Activated naive CD4-positive, alpha-beta T cell treated with Interleukin-2 at 50 U/mL for 16 hours (primary cell): ENCODE data around the gene LACRT.

Experiments
- DNase-seq: peaks from one replicate; pipeline ENCODE4 v3.0.0-alpha.2; 2020

Gene LACRT

DNA sequence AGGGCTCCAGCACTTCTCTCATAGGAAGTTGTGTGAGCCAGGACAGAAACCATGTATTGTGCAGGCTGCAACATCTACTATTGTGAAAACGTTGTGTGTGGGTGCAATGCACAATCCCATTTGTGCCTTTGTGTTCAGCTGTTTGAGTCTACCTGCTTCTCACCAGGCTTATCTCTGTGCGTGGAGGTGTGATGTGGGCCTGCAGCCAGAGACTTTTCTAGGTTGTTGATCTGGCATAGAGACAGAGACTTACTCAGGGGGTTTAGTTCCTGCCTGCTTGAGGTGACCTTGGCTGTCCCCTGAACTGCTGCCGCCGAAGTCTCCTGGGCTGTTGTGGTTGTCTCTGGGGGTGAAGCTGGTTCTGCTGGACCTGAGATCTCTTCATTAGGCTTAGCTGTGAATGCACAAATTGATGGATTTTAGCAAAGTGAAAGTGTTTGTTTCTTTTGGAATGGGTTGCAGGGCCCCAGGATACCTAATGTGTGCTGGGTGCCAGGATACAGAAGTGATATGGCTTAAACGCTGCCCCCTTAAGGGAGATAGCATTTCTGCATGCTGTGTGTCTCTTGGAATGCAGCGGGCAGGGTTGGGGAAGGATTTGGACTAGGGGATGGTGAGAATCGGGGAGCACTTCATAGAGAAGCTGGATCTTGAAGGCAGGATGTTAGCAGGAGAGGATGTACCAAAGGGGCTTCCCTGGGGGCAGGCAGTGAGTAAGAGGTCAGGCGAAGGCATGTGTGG lies 2.5 kb downstream of the LACRT start:
- DNase-seq = no peak

DNA sequence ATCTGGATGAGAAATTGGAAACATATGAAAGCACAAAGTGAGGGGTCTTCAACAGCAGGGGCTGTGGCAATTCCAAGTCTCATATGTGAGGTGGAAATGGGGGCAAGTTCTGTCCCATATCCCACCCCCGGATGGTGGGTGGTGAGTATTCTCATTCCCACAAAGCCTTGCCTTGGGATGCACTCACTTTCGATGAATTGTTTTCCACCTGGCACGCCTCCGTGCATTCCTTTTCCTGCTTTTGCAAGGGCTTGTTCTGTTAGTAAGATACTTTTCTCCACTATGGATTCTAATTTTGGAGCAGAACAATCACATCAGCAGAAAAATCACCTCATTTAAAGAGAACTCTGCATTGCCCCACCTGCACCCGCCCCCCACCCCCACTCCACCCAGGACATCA lies 3.1 kb downstream of the LACRT start:
- DNase-seq = no peak

DNA sequence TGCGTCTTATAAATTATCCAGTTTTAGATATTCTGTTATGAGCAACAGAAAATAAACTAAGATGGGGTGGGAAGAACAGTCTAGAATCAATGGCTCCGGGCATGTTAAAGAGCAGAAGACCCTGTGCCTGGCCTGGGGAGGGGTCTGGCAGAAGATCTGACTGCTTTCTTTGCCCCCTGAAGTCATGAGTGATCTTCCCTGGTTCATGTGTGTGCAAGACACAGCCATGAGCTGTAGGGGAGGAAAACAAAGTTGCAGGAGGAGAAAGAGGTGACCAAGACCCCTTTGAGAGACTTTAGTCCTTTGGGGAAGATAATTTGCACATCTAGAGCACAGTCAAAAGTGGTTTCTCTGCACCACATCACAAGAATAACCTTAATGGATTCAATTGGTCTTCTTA lies 4.8 kb downstream of the LACRT start:
- no peak for DNase-seq

DNA sequence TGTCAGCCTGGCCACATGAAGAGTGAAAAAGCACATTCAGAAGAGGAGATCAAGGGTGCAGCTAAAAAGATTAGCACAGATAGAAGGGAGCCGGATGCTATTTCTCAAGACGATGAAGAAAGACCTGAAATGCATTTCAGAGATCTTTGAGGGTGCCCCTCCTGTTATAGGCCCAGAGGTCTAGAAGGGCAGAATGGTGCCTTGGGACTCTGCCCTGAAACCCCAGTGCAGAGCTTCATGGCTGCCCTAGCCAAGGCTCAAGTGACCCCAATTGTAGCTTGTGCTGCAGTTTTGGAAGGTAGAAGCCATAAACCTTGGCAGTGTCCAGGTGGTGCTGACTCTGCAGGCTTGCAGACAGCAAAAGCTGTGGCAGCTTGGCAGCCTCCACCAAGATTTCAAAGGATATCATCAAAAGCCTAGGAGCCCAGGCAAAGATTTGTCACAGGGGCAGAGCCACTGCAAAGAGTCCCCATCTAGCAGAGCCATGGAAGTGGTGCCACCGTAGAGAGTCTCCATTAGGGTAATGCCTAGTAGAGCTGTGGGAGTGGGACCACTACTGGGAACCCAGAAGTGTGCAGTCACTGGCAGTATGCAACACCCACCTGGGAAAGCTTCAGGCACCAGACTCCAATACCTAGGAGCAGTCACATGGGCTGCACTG lies 6.4 kb downstream of the LACRT start:
- DNase-seq = no peak

DNA sequence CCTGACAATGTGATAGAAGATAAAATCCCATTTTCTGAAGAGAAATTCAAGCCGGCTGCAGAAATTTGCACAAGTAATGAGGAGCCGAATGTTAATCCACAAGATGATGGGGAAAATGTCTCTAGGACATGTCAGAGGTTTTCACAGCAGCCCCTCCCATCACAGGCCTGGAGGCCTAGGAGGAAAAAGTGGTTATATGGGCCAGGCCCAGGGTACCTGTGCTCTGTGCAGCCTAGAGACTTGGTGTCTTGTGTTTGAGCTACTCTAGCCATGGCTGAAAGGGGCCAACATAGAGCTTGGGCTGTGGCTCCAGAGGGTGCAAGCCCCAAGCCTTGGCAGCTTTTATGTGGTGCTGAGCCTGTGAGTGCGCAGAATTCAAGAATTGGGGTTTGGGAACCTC lies 7.4 kb downstream of the LACRT start:
- DNase-seq = no peak

DNA sequence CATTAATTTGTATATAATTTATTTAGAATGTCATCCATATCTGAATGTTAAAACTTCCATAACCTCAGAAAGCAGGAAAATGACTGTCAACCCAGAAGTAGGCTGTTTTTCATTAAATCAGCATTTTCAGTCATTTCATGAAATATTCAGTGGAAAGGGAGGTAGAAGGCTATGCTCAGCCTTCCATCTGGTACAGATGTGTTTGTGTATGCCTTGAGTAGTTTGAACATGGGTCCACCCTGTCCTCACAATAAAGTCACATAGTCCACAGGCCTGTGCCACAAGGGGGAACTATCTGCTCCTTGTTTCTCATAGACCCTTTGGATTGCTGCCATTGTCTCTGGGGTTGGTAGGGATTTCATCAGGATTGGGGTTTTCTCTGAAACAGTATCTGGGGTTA lies 9.1 kb downstream of the LACRT start:
- DNase-seq = no peak

DNA sequence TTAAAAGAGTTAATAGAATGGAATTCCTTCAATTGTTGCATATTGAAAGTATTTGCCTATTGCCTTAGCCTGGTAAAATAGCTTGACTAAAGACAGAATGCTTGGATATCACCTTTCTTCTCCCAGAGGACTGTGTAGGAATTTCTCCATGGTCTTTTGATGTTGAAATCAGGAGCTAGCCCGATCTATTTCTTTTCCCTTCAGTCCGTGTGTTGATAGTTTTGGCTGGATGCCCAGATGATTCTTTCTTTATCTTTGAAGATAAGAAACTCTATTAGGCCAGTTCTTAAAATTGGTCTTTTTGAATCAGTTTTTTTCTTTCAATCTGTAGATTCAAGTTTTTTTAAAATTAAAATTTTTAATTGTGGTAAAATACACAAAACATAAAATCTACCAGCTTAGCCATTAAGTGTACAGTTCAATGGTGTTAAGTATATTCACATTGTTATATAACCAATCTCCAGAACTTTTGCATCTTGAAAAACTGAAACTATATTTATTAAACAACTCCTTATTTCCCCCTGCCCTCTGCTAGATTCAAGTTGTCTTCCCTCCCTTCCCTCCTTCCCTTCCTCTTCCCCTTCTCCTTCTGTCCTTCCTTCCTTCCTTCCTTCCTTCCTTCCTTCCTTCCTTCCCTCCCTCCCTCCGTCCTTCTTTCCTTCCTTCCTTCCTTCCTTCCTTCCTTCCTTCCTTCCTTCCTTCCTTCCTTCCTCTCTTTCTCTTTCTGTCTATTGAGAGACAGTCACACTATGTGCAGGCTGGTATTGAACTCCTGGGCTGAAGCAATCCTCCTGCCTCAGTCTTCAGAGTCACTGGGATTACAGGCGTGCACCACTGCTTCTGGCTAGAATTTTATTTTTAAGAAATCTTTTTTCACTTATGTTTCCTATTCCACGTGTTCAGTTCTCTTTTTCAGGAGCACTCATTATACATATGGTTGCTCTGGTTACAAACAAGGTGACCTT lies 10.1 kb downstream of the LACRT start:
- DNase-seq = no peak

DNA sequence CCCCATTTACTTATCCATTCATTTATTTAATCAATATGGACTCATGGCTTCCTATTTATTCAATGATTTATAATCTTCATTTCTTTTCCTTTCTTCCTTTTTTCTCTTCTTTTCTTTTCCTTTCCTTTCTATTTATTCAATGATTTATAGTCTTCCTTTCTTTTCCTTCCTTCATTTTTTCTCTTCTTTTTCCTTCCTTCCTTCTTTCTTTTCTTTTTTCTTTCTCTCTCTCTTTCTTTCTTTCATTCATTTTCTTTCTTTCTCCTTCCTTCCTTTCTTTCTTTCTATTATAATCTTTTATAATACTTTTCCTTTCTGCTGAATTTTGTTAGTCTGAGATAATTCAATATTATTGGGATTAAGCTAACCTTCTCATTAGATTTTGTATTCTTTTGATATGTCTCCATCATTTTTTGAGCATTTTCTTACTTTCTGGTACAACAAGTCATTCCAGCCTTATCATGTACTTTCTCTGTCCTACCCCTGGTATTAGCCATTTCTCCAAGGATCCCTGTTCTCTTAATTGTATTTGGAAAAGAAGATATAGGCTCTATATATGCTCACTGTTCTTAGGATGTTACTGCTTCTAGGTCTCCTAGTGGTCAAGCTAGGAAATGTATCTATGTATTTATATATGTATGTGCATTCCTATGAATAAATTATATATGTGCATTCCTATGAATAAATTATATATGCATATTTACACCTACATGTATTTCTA lies 12.1 kb downstream of the LACRT start:
- no peak for DNase-seq

DNA sequence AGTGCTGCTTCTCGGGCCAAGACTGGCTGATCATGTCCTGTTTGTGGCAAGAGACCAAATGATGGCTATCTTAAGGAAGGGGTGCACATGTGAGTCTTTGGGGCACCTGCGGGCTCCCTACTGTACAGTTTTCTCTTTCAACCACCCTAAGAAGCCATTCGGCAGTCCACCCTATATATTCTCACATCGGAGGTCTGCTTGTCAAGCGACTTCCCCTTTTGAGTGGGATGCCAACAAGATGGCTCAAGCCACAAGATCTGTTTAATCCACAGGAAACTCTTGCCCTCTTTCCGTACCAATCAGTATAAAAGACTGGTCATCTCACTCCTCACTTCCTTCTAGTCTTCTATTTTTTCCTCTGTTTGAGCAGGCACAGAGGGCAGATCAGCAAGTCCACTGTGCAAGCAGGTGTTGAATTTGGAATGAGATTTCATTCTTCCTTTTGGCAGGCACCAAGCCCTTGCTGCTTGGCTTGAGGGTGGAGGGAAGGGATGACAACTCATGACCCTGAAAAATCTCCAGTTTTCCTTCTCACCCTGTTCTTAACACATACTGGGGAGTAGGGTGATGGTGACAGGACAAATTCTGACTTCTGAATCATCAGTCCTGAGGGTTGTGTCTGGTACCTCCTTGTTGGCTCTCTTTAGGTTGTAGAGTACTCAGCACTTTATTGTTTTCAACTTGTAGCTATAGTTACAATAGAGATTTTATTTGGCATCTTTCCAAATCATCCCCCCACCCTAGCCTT lies 17.6 kb downstream of the LACRT start:
- DNase-seq = no peak

DNA sequence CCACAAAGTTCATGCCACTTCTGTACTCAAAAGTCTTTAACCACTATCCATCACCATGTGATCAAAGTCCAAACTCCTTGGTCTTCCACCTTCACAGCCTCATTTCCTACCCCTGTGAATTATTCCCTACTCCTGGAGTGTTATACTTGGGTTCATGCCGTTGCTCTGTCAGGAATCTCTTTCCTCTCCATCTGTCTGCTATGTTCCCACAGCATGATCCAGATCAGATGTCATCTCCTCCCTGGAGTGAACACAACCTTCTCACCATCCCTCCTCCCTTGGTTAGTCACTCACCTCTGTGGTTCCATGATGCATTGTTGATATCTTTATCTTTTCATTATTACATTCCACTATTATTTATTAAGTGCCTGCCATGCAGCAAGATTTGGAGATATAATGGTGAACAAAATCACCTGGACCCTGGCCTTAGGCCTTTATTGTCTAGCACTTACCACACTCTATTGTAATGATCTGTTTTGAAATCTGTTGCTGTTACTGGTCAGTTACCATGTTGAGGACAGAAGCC lies 22.4 kb downstream of the LACRT start:
- no peak for DNase-seq

DNA sequence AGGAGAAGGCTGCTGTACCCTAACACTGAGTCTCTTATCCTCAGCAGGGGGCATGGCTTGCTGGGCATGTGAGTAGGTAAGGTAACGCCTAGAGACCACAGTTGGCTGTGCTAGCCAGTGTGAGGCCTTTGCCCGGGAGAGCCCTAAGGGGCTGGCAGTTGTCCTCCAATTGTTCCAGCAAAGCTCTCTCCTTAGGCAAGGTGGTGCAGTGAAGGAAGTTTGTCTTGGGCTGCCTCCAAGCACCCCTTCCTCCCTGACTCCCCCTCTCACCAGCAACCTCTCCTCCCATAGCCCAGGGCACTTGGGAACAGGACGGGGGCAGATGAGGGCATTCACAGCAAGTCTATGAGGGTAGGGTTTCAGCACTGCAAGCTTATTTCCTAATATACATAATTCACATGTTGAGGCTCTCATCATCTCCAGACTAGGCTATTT lies 23.0 kb downstream of the LACRT start:
- DNase-seq = no peak

DNA sequence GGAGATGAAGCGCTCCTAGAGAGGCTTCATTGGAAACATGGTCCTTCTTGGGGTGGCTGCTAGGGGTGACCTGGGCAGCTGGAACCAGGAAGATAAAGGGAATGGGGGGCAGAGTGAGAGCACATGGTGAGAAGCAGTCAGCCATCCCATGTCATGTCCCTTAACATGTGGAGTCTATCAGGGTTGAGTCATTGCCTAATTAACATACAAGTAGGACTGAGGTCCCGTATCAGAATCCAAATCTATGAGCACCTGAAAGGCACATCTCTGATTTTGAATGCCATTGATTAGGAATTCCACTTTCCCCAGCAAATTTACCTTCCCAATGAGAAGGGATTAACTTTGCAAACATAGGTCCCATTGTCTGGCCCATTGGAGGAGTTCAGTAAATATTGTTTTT lies 25.9 kb downstream of the LACRT start:
- no peak for DNase-seq

DNA sequence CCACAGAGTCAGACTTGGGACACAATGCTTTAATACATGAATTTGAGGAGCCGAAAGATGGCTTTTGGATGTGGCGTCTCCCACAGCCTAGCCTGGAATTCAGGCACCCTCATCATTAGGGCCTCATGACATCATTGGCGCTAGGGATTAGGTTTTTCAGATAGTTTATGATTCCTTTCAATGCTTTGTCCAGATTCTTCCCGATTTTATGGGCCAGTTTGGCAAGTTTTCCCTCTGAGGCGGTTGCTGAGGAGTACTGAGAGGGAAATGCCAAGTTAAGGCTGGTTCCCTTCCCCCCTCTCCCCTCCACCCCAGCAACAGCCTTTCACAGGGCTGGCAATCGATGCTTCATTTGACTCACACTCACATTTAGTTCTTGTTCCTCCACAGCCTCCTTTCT lies 26.5 kb downstream of the LACRT start:
- DNase-seq = no peak

DNA sequence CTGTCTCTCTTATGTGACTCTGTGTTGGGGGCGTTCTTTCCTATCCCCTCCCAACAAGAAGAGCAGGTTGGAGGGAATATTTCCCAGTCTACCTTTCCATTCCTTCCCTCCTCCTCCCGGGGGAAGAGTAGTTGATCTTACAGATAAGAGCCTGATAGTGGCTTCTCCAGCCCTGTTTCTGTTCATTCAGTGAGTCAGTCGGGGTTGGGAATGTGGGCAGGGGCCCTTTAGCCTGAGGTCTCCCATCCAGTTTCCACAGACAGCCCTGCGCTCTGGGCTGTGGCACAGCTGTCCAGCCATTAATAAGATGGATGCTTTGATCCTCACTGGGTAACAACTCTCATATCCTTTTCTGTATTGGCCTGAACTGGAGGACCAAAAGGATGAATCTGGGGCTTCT lies 28.1 kb downstream of the LACRT start:
- DNase-seq = no peak

DNA sequence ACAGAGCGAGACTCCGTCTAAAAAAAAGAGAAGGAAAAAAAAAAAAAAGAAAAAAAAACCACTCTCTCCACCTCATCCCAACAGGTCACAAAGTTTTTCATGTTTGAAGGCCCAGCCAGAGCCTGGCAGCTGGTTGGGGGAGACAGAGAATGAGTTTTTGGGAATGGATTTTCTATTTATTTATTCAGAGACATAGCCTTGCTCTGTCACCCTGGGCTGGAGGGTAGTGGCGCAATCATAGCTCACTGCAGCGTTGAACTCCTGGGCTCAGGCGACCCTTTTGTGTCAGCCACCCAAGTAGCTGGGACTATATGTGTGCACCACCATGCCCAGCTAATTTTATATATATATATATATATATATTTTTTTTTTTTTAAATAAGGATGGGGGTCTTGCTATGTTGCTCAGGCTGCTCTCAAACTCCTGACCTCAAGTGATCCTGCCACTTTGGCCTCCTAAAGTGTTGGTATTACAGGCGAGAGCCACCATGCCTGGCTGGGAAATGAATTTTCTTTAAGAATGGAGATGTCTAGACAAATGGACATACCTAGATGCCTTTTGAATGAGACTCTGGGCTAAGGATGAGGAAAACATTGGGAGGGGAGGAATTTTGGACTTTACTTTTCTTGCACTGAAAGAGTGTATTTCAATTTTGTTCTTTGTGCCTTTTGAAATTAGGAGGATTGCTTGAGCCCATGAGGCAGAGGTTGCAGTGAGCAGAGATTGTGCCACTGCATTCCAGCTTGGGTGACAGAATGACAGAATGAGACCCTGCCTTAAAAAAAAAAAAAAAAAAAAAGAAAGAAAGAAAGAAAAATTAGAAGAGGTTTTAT lies 29.3 kb downstream of the LACRT start:
- DNase-seq = no peak

DNA sequence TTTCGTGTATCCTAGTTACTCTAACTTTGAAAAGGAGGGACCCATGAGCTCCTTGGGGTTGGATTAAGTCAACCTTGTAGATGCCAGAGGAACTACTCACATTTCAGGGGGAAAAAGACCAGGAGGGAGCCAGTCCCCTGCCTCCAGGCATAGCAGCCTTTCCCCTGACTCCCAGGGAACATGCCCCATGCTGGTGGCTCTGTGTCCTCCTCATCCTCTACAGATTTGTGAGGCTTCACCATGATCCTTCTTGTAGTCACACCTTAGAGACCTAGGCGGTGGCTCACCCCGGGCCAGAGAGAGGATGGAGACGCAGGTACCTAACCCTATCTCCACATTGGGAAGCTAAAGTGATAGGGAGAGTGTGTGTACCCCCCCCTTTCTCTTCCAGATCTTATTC lies 30.3 kb downstream of the LACRT start:
- no peak for DNase-seq

DNA sequence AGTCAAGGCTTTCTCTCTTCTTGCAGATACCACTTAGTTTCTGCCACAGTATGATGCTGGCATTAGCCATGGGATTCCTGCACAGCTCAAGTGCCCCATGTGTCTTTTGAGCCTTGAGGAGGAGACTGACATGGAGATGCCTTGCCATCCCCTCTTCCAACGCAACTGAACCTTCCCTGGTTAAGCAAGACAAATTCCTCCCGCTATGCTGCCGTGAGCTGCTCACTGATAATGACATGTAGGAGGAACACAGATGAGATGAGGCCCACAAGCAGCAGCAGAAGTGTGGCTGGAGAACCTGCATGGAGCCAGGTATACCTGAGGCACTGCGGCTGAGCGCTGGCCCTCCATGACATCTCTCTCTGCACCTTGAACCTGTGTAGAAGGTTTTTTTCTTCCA lies 30.8 kb downstream of the LACRT start:
- DNase-seq = no peak

DNA sequence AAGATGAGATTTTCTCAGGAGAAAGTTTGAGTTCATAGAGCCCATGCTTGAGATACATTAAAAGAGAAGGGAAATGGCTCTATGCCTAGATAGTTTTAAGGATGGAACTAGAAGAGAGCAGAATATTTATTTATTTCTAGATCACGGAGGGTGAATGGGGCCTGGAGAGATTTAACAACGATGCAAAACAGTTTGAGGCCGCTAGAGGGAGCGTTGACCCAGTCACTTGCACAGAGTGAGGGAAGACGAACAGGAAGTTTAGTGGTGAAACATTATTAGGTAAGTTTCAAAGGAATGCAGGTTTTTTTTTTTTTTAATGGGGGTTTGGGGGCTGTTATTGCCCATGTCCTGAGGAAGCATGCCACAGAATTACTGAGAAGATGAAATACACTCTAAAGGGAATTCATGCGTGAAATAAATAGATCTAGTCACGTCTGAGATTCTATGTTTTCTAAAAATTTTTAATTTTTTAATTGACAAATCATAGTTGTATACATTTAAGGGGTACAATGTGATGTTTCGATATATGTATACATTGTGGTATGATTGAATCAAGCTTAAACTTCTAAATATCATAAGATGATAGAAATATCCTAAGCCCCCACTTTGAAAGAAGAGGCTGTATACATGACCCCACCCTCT lies 31.4 kb downstream of the LACRT start:
- peak; percentile 66 for DNase-seq

DNA sequence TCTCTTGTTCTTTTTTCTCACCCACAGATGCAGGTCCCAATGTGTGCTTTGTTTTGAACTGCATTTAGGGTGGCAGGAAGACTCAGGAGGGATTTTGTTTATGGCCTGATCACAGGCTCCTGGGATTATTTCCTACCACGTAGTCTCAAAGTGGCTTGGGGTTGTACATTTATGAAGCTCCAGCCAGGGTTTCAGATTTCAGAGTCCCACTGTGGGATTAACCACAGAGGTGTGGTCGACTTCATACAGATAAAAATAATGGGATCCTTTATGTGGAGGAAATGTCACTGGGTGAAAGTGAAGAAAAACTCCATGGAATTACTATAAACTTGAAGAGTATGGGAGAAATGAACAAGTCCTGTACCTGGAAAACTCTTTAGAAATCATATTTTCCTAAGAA lies 32.0 kb downstream of the LACRT start:
- DNase-seq = no peak

DNA sequence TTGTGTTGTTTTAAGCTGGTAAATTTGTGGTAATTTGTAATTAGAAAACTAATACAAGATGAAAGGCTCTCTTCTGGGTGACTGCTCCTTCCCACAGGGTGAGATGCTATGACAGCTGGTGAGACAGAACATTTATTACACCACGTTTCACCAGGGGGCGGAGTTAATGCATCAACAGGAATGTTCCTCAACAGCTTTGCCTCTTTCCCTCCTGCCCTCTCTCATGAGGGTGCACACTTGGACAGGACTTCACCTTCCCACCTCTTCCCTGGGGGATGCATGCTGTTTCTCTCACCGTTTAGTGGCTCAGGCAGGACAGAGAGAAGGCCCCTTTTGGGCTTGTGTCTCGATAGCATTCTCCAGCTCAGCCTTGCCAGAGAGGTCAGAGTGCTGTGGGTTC lies 32.9 kb downstream of the LACRT start:
- DNase-seq = no peak

DNA sequence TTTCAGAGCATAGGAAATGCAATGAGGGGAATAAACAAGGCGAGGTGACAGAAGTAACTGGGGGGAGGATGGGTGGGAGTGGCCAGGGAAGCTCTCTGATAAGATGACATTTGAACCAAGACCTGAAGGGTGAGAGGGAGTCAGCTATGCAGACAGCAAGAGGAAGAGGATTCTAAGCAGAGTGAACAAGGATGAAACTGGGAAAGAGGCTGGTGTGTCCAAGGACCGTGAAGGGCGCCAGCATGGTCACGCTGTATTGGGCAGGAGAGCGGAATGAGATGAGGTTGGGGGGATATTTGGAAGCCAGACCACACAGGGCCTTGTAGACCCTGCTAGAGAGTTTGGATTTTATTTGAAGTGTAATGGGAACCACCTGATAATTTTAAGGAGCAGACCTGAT lies 35.7 kb downstream of the LACRT start:
- DNase-seq = no peak
